CD8-positive, alpha-beta memory T cell (primary cell): ENCODE data around the gene FOXK1. TPM values are rescaled to one million over a fixed set of nuclear protein-coding genes. Genes with fewer than 3 reads are reported as not detected.
A peak's percentile ranks its signal among the peaks of the same experiment; 100 is the strongest.
"Not testable (repeated sequence)": the region's sequence is repeated elsewhere in the genome, so short reads cannot be mapped to it uniquely, and the experiment has no call there.

ENCODE experiments used
- CTCF ChIA-PET: fragments of 350-600 bp; sonication (Branson Sonifier 250); formaldehyde crosslinking; loops from one replicate; lab custom pipeline; 2021; ENCODE audit warnings: antibody characterized with exemption; lab: Charles Lee
- POLR2A ChIA-PET: fragments of 350-600 bp; sonication (Branson Sonifier 250); formaldehyde crosslinking; loops from one replicate; lab custom pipeline; 2021; ENCODE audit warnings: antibody characterized with exemption; lab: Charles Lee
- DNase-seq, 5 donors: peaks; one replicate each; pipeline versions ENCODE4 v3.0.0 to v3.0.0-alpha.2; 2020 to 2022; ENCODE audit warnings: mixed read lengths in 1 of 5
- H3K27ac ChIP-seq: one replicate; pipeline ENCODE4 v1.7.0; 2013; ENCODE audit warnings: low read depth, mild to moderate bottlenecking, low read length, moderate library complexity
- H3K27me3 ChIP-seq: 2 replicates; pipeline ENCODE4 v1.7.0; 2013; ENCODE audit warnings: low read length, mild to moderate bottlenecking; ENCODE audit not compliant: insufficient read depth, poor library complexity, severe bottlenecking
- H3K36me3 ChIP-seq: 2 replicates; pipeline ENCODE4 v1.7.0; 2013; ENCODE audit warnings: mild to moderate bottlenecking, low read length, moderate library complexity; ENCODE audit not compliant: insufficient read depth
- H3K4me1 ChIP-seq: 2 replicates; pipeline ENCODE4 v1.7.0; 2013; ENCODE audit warnings: mild to moderate bottlenecking, low read length, moderate library complexity; ENCODE audit not compliant: insufficient read depth
- H3K4me3 ChIP-seq: 2 replicates; pipeline ENCODE4 v1.7.0; 2013; ENCODE audit warnings: mild to moderate bottlenecking, low read length
- H3K9me3 ChIP-seq: 2 replicates; pipeline ENCODE4 v1.7.0; 2013; ENCODE audit warnings: mild to moderate bottlenecking, low read length
- H3K27ac Mint-ChIP-seq, 8 donors: one replicate each; pipeline ENCODE4 v1.8.0; 2020 to 2021; ENCODE audit warnings: mixed read lengths in 8 of 8, mild to moderate bottlenecking in 6 of 8, inconsistent platforms in 3 of 8, moderate library complexity in 3 of 8
- H3K27me3 Mint-ChIP-seq, 2 donors: one replicate each; pipeline ENCODE4 v1.8.0; 2020 to 2021; ENCODE audit warnings: mixed read lengths in 2 of 2, mild to moderate bottlenecking in 1 of 2, moderate library complexity in 1 of 2
- H3K36me3 Mint-ChIP-seq, 3 donors: one replicate each; pipeline ENCODE4 v1.8.0; 2020 to 2021; ENCODE audit warnings: mixed read lengths in 3 of 3, inconsistent platforms in 1 of 3, mild to moderate bottlenecking in 1 of 3
- H3K4me1 Mint-ChIP-seq, 3 donors: one replicate each; pipeline ENCODE4 v1.8.0; 2020 to 2021; ENCODE audit warnings: mixed read lengths in 3 of 3, inconsistent platforms in 1 of 3, mild to moderate bottlenecking in 1 of 3
- H3K4me3 Mint-ChIP-seq, 7 donors: one replicate each; pipeline ENCODE4 v1.8.0; 2020 to 2021; ENCODE audit warnings: mixed read lengths in 7 of 7, mild to moderate bottlenecking in 6 of 7, moderate library complexity in 4 of 7, inconsistent platforms in 2 of 7
- H3K9me3 Mint-ChIP-seq, 5 donors: one replicate each; pipeline ENCODE4 v1.8.0; 2020 to 2022; ENCODE audit warnings: mixed read lengths in 5 of 5, mild to moderate bottlenecking in 3 of 5, moderate library complexity in 2 of 5, inconsistent platforms in 1 of 5
- polyA plus RNA-seq: library from polyadenylated mRNA; unstranded; fragments of 300-500 nt; fragmentation: Illumina TruSeq; gene quantifications from one replicate; pipeline ENCODE4 v1.2.3, GENCODE V29; 2021
- total RNA-seq, 2 experiments: library from RNA; stranded (reverse); gene quantifications; one replicate each; pipeline ENCODE4 v1.2.3, GENCODE V29; 2021

The FOXK1 gene
- total and polyA plus RNA-seq, 3 experiments from 2014 or later: 4.5 to 38.4 (median 35.6) TPM

DNA sequence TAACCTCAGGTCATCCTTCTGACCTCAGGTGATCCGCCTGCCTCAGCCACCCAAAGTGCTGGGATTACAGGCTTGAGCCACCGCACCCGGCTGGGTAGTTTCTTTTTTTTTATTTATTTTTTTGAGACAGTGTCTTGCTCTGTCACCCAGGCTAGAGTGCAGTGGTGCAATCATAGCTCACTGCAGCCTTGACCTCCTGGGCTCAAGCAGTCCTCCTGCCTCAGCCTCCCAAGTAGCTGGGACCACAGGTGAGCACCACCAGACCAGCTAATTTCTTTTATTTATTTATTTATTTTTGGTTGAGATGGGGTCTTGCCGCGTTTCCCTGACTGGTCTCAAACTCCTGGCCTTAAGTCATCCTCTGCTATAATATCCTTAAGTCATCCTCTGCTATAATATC, 10.5 kb downstream of the FOXK1 start:
- H3K27ac ChIP-seq, H3K27me3 Mint-ChIP-seq, H3K9me3 Mint-ChIP-seq, H3K4me3 ChIP-seq, H3K36me3 ChIP-seq, H3K27me3 ChIP-seq, DNase-seq, H3K9me3 ChIP-seq, POLR2A ChIA-PET: not testable (repeated sequence)
- CTCF ChIA-PET: interaction anchor here (0.5 to 1.0 kb wide), 2 partner anchors 20 to 59 kb away, joined by 3 read pairs; no protein-coding TSS in a partner anchor
- Mint-ChIP-seq H3K4me1 (peaks cover 64 to 82% (median 74%) of the 10 kb centered on the region in 3 donors), H3K4me3 (peak overlapping the region in 1 of 7 donors; percentile 40), H3K36me3 (peaks cover 0 to 29% (median 8%) of the 10 kb centered on the region in 3 donors), H3K27ac (peak overlapping the region in 1 of 8 donors; percentile 47)
- H3K4me1 ChIP-seq: peaks cover 44% of the 10 kb centered on the region

DNA sequence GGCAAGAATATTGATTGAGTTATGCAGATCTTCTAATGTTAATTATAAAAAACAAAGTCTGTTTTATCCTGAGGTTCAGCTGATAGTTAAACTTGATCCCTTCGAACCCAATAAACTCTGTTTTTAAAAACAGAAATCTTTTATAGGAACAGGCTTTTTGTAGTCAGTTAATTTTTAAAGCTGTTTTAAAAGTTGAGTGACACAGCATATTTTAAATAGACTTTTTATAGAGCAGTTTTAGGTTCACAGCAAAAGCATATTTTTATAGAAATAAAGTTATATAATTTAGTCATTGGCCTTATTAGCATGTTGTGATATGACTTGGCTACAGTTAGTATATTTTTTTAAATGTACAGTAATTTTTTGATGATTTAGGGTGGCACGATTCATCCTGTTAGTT, 11.1 kb downstream of the FOXK1 start:
- ChIA-PET CTCF (no interaction called here), POLR2A (no interaction called here)
- peaks cover 0 to 27% (median 6%) of the 10 kb centered on the region in 3 donors for H3K36me3 Mint-ChIP-seq
- H3K27me3 Mint-ChIP-seq: no peaks in the 10 kb centered on the region
- no peaks in the 10 kb centered on the region for H3K9me3 Mint-ChIP-seq
- Histone ChIP-seq H3K27ac (no peak overlapping the region), H3K9me3 (no peaks in the 10 kb centered on the region), H3K4me1 (peaks cover 44% of the 10 kb centered on the region), H3K27me3 (no peaks in the 10 kb centered on the region), H3K36me3 (no peaks in the 10 kb centered on the region), H3K4me3 (no peak overlapping the region)
- H3K4me1 Mint-ChIP-seq: peaks cover 63 to 81% (median 74%) of the 10 kb centered on the region in 3 donors
- H3K27ac Mint-ChIP-seq: no peak overlapping the region
- no peak overlapping the region for H3K4me3 Mint-ChIP-seq
- DNase-seq: no peak

- Mint-ChIP-seq H3K4me3 (no peak overlapping the region), H3K4me1 (peaks cover 59 to 82% (median 72%) of the 10 kb centered on the region in 3 donors), H3K27ac (no peak overlapping the region), H3K27me3 (no peaks in the 10 kb centered on the region), H3K9me3 (no peaks in the 10 kb centered on the region), H3K36me3 (peaks cover 0 to 23% (median 6%) of the 10 kb centered on the region in 3 donors)
- POLR2A ChIA-PET: no interaction called here
- Histone ChIP-seq H3K36me3 (no peaks in the 10 kb centered on the region), H3K4me1 (peaks cover 44% of the 10 kb centered on the region), H3K27ac (no peak overlapping the region), H3K27me3 (no peaks in the 10 kb centered on the region), H3K9me3 (no peaks in the 10 kb centered on the region), H3K4me3 (no peak overlapping the region)
- DNase-seq: no peak
- CTCF ChIA-PET: interaction anchor here (1.5 kb wide), 1 partner anchor 87 kb away, joined by 3 read pairs; no protein-coding TSS in a partner anchor
Measured at GRCh38 chr7:4693749-4694148, 11.7 kb downstream of the FOXK1 start.

- H3K27ac ChIP-seq: no peak overlapping the region
- no peaks in the 10 kb centered on the region for H3K36me3 ChIP-seq
- peaks cover 55 to 80% (median 68%) of the 10 kb centered on the region in 3 donors for H3K4me1 Mint-ChIP-seq
- H3K36me3 Mint-ChIP-seq: peaks cover 0 to 22% (median 5%) of the 10 kb centered on the region in 3 donors
- H3K27ac Mint-ChIP-seq: peak overlapping the region in 1 of 8 donors; percentile 23
- no peaks in the 10 kb centered on the region for H3K9me3 Mint-ChIP-seq
- DNase-seq: no peak
- no peak overlapping the region for H3K4me3 ChIP-seq
- POLR2A ChIA-PET: no interaction called here
- CTCF ChIA-PET: interaction anchor here (1.5 kb wide), 1 partner anchor 88 kb away, joined by 3 read pairs; no protein-coding TSS in a partner anchor
- H3K9me3 ChIP-seq: no peaks in the 10 kb centered on the region
- H3K4me1 ChIP-seq: peaks cover 41% of the 10 kb centered on the region
- H3K4me3 Mint-ChIP-seq: no peak overlapping the region
- H3K27me3 Mint-ChIP-seq: no peaks in the 10 kb centered on the region
- H3K27me3 ChIP-seq: no peaks in the 10 kb centered on the region
Measured at GRCh38 chr7:4694305-4694704, 12.2 kb downstream of the FOXK1 start.

DNA sequence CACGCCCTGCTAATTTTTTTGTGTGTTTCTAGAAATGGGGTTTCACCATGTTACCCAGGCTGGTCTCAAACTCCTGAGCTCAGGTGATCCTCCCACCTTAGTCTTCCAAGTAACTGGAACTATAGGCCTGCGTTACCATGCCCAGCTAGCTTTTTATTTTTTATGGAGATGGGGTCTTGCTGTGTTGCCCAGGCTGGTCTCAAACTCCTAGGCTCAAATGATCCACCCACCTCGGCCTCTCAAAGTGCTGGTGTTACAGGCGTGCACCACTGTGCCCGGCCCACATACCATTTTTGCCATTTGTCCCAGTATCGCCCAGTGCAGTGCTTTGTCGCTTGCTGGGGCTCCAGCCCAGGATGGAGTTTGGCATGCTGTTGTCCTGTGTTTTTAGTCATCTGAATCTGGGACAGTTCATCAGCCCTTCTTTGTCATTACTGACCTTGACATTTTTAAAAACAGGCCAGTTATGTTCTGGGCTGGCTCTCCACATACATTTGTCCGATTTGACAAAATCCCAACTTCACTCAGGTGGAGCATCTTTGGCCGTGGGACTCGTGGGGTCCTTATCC, 16.7 kb downstream of the FOXK1 start:
- Mint-ChIP-seq H3K9me3 (no peaks in the 10 kb centered on the region), H3K4me1 (peaks cover 32 to 83% (median 53%) of the 10 kb centered on the region in 3 donors), H3K36me3 (peaks cover 0 to 15% (median 0%) of the 10 kb centered on the region in 3 donors), H3K4me3 (no peak overlapping the region), H3K27me3 (no peaks in the 10 kb centered on the region), H3K27ac (no peak overlapping the region)
- no peak overlapping the region for H3K4me3 ChIP-seq
- peaks cover 34% of the 10 kb centered on the region for H3K4me1 ChIP-seq
- H3K36me3 ChIP-seq: no peaks in the 10 kb centered on the region
- ChIA-PET POLR2A (no interaction called here), CTCF (no interaction called here)
- no peak overlapping the region for H3K27ac ChIP-seq
- DNase-seq: peak in 1 of 5 donors; percentile 40
- H3K27me3 ChIP-seq: no peaks in the 10 kb centered on the region
- H3K9me3 ChIP-seq: no peaks in the 10 kb centered on the region

GRCh38 chr7:4699841-4700240, 17.7 kb downstream of the FOXK1 start:
- POLR2A ChIA-PET: no interaction called here
- CTCF ChIA-PET: no interaction called here

DNA sequence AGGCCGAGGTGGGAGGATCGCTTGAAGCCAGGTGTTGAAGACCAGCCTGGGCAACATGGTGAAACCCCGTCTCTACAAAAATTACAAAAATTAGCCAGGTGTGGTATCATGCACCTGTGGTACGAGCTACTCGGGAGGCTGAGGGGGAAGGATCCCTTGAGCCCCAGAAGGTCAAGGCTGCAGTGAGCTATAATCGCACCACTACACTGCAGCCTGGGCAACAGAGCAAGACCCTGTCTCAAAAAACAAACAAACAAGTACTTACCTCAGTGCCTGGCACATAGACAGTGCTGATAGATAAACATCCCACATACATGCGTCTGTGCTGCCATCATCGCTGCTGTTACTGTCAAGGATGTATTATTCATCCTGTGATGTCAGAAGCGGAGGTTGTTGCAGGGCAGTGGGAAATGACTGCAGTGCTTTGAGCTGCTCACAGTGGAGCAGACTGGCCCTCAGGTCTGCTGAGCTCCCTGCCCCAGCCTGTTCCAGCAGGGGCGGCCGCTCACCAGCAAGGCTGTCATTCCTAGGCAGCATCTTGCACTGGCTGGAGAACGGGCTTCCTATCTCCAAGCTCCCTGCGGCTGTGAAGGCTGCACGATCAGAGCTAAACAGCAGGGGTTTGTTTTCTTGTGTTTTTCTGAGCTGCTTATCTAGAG, 18.6 kb downstream of the FOXK1 start:
- Histone ChIP-seq H3K4me1 (peaks cover 29% of the 10 kb centered on the region), H3K4me3 (no peak overlapping the region), H3K27me3 (no peaks in the 10 kb centered on the region), H3K27ac (no peak overlapping the region), H3K36me3 (no peaks in the 10 kb centered on the region), H3K9me3 (no peaks in the 10 kb centered on the region)
- ChIA-PET CTCF (no interaction called here), POLR2A (no interaction called here)
- peaks cover 25 to 78% (median 47%) of the 10 kb centered on the region in 3 donors for H3K4me1 Mint-ChIP-seq
- no peaks in the 10 kb centered on the region for H3K27me3 Mint-ChIP-seq
- H3K4me3 Mint-ChIP-seq: peak overlapping the region in 1 of 7 donors; percentile 23
- H3K27ac Mint-ChIP-seq: no peak overlapping the region
- H3K9me3 Mint-ChIP-seq: no peaks in the 10 kb centered on the region
- peak in 1 of 5 donors; percentile 26 for DNase-seq
- H3K36me3 Mint-ChIP-seq: peaks cover 0 to 12% (median 0%) of the 10 kb centered on the region in 3 donors

More at GRCh38 chr7:4699841-4700240, 17.7 kb downstream of the FOXK1 start:
- no peak overlapping the region for H3K27ac ChIP-seq
- Mint-ChIP-seq H3K27ac (peak overlapping the region in 3 of 8 donors; percentile 36 to 66 (median 51)), H3K4me3 (no peak overlapping the region), H3K36me3 (peaks cover 0 to 16% (median 0%) of the 10 kb centered on the region in 3 donors), H3K27me3 (no peaks in the 10 kb centered on the region), H3K9me3 (no peaks in the 10 kb centered on the region), H3K4me1 (peaks cover 28 to 78% (median 48%) of the 10 kb centered on the region in 3 donors)
- H3K4me3 ChIP-seq: no peak overlapping the region
- H3K36me3 ChIP-seq: no peaks in the 10 kb centered on the region
- H3K27me3 ChIP-seq: no peaks in the 10 kb centered on the region
- no peak for DNase-seq
- peaks cover 31% of the 10 kb centered on the region for H3K4me1 ChIP-seq
- no peaks in the 10 kb centered on the region for H3K9me3 ChIP-seq

DNA sequence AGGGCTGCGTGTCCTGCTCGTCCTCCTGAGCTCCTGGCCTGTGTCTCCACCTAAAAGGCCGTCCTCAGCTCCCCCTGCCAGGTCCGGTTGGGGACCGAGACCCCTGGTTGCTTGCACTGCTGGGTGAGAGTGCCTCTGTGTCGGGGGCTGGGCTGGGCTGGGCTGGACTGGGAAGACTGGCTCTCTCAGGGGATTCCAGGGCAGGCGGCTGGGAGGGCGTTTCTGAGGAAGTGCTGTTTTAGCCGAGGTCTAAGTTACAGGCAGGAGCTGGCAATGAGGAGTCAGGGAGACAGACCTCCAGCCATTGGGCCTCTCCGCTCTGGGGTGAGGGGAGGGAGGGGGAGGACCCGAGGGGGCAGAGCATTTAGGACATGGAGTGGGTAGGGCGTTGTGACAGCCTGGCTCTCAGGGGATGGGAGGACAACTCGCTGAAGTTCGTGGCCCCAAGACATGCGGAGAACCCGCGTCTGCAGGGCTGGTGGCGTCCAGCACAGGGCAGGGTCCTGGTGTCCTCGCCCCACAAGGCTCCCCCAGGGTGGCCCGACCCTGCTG, 20.9 kb downstream of the FOXK1 start:
- Mint-ChIP-seq H3K4me3 (no peak overlapping the region), H3K27me3 (no peaks in the 10 kb centered on the region), H3K36me3 (peaks cover 0 to 9% (median 0%) of the 10 kb centered on the region in 3 donors), H3K27ac (no peak overlapping the region), H3K4me1 (peaks cover 19 to 75% (median 41%) of the 10 kb centered on the region in 3 donors), H3K9me3 (no peaks in the 10 kb centered on the region)
- no peaks in the 10 kb centered on the region for H3K36me3 ChIP-seq
- no peak overlapping the region for H3K4me3 ChIP-seq
- no peak for DNase-seq
- CTCF ChIA-PET: no interaction called here
- H3K9me3 ChIP-seq: no peaks in the 10 kb centered on the region
- POLR2A ChIA-PET: no interaction called here
- no peaks in the 10 kb centered on the region for H3K27me3 ChIP-seq
- peaks cover 24% of the 10 kb centered on the region for H3K4me1 ChIP-seq
- H3K27ac ChIP-seq: no peak overlapping the region
